SU-DHL-6 (cell line): Measurements from ENCODE around the gene ADSS2.

Experiments used
- H2AFZ ChIP-seq: fragments of 200-600 bp; sonication (generic); 2 replicates; pipeline ENCODE4 v1.6.1; 2014; ENCODE audit warnings: low read depth, mild to moderate bottlenecking, moderate library complexity, mixed read lengths, antibody characterized with exemption, low read length; ENCODE audit not compliant: severe bottlenecking
- H3F3A ChIP-seq: fragments of 200-600 bp; shearing (Covaris generic); 2 replicates; pipeline ENCODE4 v1.6.0; 2016; ENCODE audit warnings: antibody characterized with exemption, mild to moderate bottlenecking; ENCODE audit not compliant: insufficient read depth
- H3K27ac ChIP-seq: fragments of 200-600 bp; sonication (generic); 2 replicates; pipeline ENCODE4 v1.5.1; 2016; ENCODE audit warnings: low read depth, mild to moderate bottlenecking, low read length, moderate library complexity, mixed read lengths
- H3K27me3 ChIP-seq: fragments of 200-600 bp; sonication (generic), shearing (Covaris generic); 2 replicates; pipeline ENCODE4 v1.6.0; 2014; ENCODE audit warnings: mild to moderate bottlenecking, low read length
- H3K36me3 ChIP-seq: fragments of 200-600 bp; sonication (generic); 2 replicates; pipeline ENCODE4 v1.6.1; 2014; ENCODE audit warnings: mild to moderate bottlenecking, low read length, mixed read lengths
- H3K4me2 ChIP-seq: fragments of 300-600, 200-600 bp; shearing (Covaris generic), sonication (generic); 2 replicates; pipeline ENCODE4 v1.6.0; 2014; ENCODE audit warnings: low read length, low read depth, mild to moderate bottlenecking; ENCODE audit not compliant: poor library complexity, severe bottlenecking
- H3K4me3 ChIP-seq: fragments of 200-600 bp; sonication (generic); 2 replicates; pipeline ENCODE4 v1.5.1; 2014; ENCODE audit warnings: antibody characterized with exemption, low read length, mild to moderate bottlenecking, mixed read lengths; ENCODE audit not compliant: insufficient read depth, poor library complexity, severe bottlenecking
- H3K79me2 ChIP-seq: fragments of 200-600 bp; sonication (generic); 2 replicates; pipeline ENCODE4 v1.6.1; 2014; ENCODE audit warnings: mild to moderate bottlenecking, low read length, moderate library complexity; ENCODE audit not compliant: insufficient read depth
- H3K9ac ChIP-seq: fragments of 200-600 bp; sonication (generic); 2 replicates; pipeline ENCODE4 v1.7.0; 2014; ENCODE audit warnings: mild to moderate bottlenecking, low read length
- H3K9me2 ChIP-seq: fragments of 200-600 bp; sonication (generic); replicated peaks from 2 replicates; pipeline ENCODE4 v1.6.1; 2014; ENCODE audit warnings: low read length; ENCODE audit not compliant: insufficient read depth
- H3K9me3 ChIP-seq: fragments of 200-600 bp; sonication (generic); 2 replicates; pipeline ENCODE4 v1.6.1; 2014; ENCODE audit warnings: low read length, mixed read lengths; ENCODE audit not compliant: insufficient read depth
- H4K20me1 ChIP-seq: fragments of 200-600 bp; sonication (generic); 2 replicates; pipeline ENCODE4 v1.6.1; 2014; ENCODE audit warnings: low read depth, mild to moderate bottlenecking, antibody characterized with exemption, low read length, moderate library complexity, mixed read lengths
- EZH2phosphoT487 ChIP-seq: fragments of 200-600 bp; sonication (generic), shearing (Covaris generic); conservative IDR thresholded peaks from 2 replicates; pipeline ENCODE4 v1.6.1; 2018; ENCODE audit warnings: mild to moderate bottlenecking, antibody characterized with exemption, low read length, moderate library complexity, mixed read lengths
- TF ChIP-seq, protein P1 (sequence below): fragments of 200-600 bp; sonication (generic); IDR thresholded peaks from one replicate; pipeline ENCODE4 v1.5.1; 2017; ENCODE audit warnings: antibody characterized with exemption, mild to moderate bottlenecking, low read length, moderate library complexity; ENCODE audit not compliant: insufficient read depth, poor library complexity, severe bottlenecking

Gene ADSS2

DNA sequence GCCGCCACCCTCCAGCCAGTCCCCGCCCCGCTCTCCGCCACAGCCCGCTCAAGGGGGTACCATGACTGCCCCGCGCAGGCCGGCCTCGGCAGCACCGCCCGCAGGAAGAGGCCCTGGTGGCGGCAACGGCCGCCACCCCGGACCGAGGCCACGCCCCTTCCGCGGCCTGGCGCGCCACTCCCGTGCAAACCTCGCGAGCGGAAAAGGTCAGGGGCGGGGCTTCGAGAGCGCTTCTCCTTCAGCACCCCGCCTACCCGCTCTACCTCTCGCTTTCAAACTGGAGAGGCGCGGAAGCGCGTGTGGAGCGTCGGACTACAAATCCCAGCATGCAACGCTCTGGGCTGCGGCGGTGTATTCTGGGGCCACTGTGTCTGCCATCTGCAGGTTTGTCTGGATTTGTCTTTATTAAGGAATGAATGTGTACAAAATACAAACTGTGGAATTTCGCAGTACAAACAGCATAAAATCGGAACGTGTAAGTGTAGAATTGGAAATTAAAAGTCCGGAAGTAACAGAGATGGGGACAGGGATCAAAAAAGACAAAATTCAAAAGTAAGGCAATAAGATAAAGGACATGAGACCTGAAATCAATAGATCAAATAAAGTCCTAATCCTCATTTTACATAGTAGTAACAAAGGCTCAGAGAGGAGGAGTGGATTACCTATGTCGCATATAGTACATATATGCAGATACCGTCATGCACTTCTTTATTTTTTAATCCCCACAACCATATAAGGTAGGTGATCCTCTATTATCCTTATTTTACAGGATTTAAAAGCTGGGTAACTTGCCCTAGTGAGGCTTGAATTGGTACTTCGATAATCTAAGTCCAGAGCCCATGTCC lies 464 bp upstream of the ADSS2 start:
- H3K9me2 ChIP-seq, result no peaks in the 10 kb centered on the region
- peaks cover 44% of the 10 kb centered on the region for H3K79me2 ChIP-seq
- no peaks in the 10 kb centered on the region for H3K27me3 ChIP-seq
- TF ChIP-seq EZH2phosphoT487, result no peak
- TF ChIP-seq, protein P1, sequence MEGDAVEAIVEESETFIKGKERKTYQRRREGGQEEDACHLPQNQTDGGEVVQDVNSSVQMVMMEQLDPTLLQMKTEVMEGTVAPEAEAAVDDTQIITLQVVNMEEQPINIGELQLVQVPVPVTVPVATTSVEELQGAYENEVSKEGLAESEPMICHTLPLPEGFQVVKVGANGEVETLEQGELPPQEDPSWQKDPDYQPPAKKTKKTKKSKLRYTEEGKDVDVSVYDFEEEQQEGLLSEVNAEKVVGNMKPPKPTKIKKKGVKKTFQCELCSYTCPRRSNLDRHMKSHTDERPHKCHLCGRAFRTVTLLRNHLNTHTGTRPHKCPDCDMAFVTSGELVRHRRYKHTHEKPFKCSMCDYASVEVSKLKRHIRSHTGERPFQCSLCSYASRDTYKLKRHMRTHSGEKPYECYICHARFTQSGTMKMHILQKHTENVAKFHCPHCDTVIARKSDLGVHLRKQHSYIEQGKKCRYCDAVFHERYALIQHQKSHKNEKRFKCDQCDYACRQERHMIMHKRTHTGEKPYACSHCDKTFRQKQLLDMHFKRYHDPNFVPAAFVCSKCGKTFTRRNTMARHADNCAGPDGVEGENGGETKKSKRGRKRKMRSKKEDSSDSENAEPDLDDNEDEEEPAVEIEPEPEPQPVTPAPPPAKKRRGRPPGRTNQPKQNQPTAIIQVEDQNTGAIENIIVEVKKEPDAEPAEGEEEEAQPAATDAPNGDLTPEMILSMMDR, result no peak
- H4K20me1 ChIP-seq, result peaks cover 4% of the 10 kb centered on the region; the same call in 1 of the 2 replicates
- peak overlapping the region; percentile 10 for H2AFZ ChIP-seq
- H3K27ac ChIP-seq, result peak overlapping the region; percentile 5
- peak overlapping the region; percentile 99 for H3K4me3 ChIP-seq
- H3K9ac ChIP-seq, result peak overlapping the region; percentile 93
- H3K4me2 ChIP-seq, result peak overlapping the region; percentile 64
- peaks cover 31% of the 10 kb centered on the region; the same call in 1 of the 2 replicates for H3K36me3 ChIP-seq
- H3F3A ChIP-seq, result no peaks in the 10 kb centered on the region
- H3K9me3 ChIP-seq, result no peaks in the 10 kb centered on the region

- Histone ChIP-seq H3K27me3 (no peaks in the 10 kb centered on the region), H3K4me3 (peak overlapping the region; percentile 99), H3K9ac (peak overlapping the region; percentile 93), H3K79me2 (peaks cover 58% of the 10 kb centered on the region), H3K9me3 (no peaks in the 10 kb centered on the region), H2AFZ (peak overlapping the region; percentile 50), H4K20me1 (peaks cover 6% of the 10 kb centered on the region; the same call in 1 of the 2 replicates), H3K36me3 (peaks cover 34% of the 10 kb centered on the region; the same call in 1 of the 2 replicates), H3K4me2 (peak overlapping the region; percentile 99), H3K27ac (peak overlapping the region; percentile 82), H3K9me2 (no peaks in the 10 kb centered on the region), H3F3A (no peaks in the 10 kb centered on the region)
- TF ChIP-seq EZH2phosphoT487, result no peak
- TF ChIP-seq, protein P1, result no peak
Observed at GRCh38 chr1:244450597-244451538, 841 bp downstream of the ADSS2 start.

GRCh38 chr1:244449936-244450508 lies 1.7 kb downstream of the ADSS2 start:
- Histone ChIP-seq H4K20me1 (peaks cover 13% of the 10 kb centered on the region; the same call in 1 of the 2 replicates), H3F3A (no peaks in the 10 kb centered on the region), H3K4me3 (peak overlapping the region; percentile 99), H3K4me2 (peak overlapping the region; percentile 99), H2AFZ (no peak overlapping the region), H3K27me3 (no peaks in the 10 kb centered on the region), H3K27ac (no peak overlapping the region; the same call in 1 of the 2 replicates), H3K9me3 (no peaks in the 10 kb centered on the region), H3K9me2 (no peaks in the 10 kb centered on the region), H3K36me3 (peaks cover 36% of the 10 kb centered on the region; the same call in 1 of the 2 replicates), H3K9ac (peak overlapping the region; percentile 93), H3K79me2 (peaks cover 66% of the 10 kb centered on the region)
- no peak for TF ChIP-seq EZH2phosphoT487
- TF ChIP-seq, protein P1, result no peak
